HEK293T (cell line): ENCODE measurements around the gene BCL11A.

Source experiments
- CTCF ChIA-PET: fragments of 350-600 bp; formaldehyde crosslinking; extraction: SDS; loops from one replicate; lab custom pipeline; 2021; ENCODE audit warnings: antibody characterized with exemption, inconsistent platforms; lab: Yijun Ruan, JAX
- POLR2A ChIA-PET: fragments of 350-600 bp; formaldehyde crosslinking; extraction: SDS; loops from one replicate; lab custom pipeline; 2020; ENCODE audit warnings: antibody characterized with exemption, inconsistent platforms; lab: Yijun Ruan, JAX
- DNase-seq: peaks from one replicate; pipeline ENCODE4 v3.0.0; 2012; ENCODE audit warnings: mixed read lengths; ENCODE audit errors: extremely low spot score
- ARNT ChIP-seq: fragments of 450-650 bp; IDR thresholded peaks from 2 replicates; pipeline ENCODE4 v1.6.1; 2017; ENCODE audit warnings: mild to moderate bottlenecking
- BHLHE40 ChIP-seq: fragments of 450-650 bp; IDR thresholded peaks from 2 replicates; pipeline ENCODE4 v1.6.1; 2016; ENCODE audit warnings: mild to moderate bottlenecking, moderate library complexity, borderline replicate concordance
- CTBP1 ChIP-seq: fragments of 450-650 bp; IDR thresholded peaks from 2 replicates; pipeline ENCODE4 v1.6.1; 2016; ENCODE audit warnings: borderline replicate concordance
- ELF4 ChIP-seq: fragments of 450-650 bp; IDR thresholded peaks from 2 replicates; pipeline ENCODE4 v1.6.1; 2017; ENCODE audit warnings: antibody characterized with exemption
- FOXA1 ChIP-seq: fragments of 450-650 bp; IDR thresholded peaks from 2 replicates; pipeline ENCODE4 v1.6.1; 2016; ENCODE audit warnings: mild to moderate bottlenecking
- FOXK2 ChIP-seq: fragments of 450-650 bp; IDR thresholded peaks from 2 replicates; pipeline ENCODE4 v1.6.1; 2016; ENCODE audit warnings: mild to moderate bottlenecking
- FOXM1 ChIP-seq: fragments of 450-650 bp; IDR thresholded peaks from 2 replicates; pipeline ENCODE4 v1.6.1; 2017; ENCODE audit warnings: mild to moderate bottlenecking, borderline replicate concordance
- HDGF ChIP-seq: fragments of 450-650 bp; IDR thresholded peaks from 2 replicates; pipeline ENCODE4 v1.6.1; 2017; ENCODE audit warnings: antibody characterized with exemption, borderline replicate concordance
- L3MBTL2 ChIP-seq: fragments of 450-650 bp; conservative IDR thresholded peaks from 2 replicates; pipeline ENCODE4 v1.6.1; 2016; ENCODE audit warnings: mild to moderate bottlenecking
- LEF1 ChIP-seq: fragments of 450-650 bp; IDR thresholded peaks from 2 replicates; pipeline ENCODE4 v1.6.1; 2017; ENCODE audit warnings: mild to moderate bottlenecking, borderline replicate concordance
- NFRKB ChIP-seq: fragments of 450-650 bp; IDR thresholded peaks from 2 replicates; pipeline ENCODE4 v1.6.1; 2016; ENCODE audit warnings: mild to moderate bottlenecking, moderate library complexity
- PKNOX1 ChIP-seq: fragments of 450-650 bp; IDR thresholded peaks from 2 replicates; pipeline ENCODE4 v1.6.1; 2016
- SP1 ChIP-seq: fragments of 450-650 bp; IDR thresholded peaks from 2 replicates; pipeline ENCODE4 v1.6.1; 2017
- SUZ12 ChIP-seq: fragments of 450-650 bp; IDR thresholded peaks from 2 replicates; pipeline ENCODE4 v1.6.1; 2016; ENCODE audit warnings: mild to moderate bottlenecking
- TARDBP ChIP-seq: fragments of 450-650 bp; IDR thresholded peaks from 2 replicates; pipeline ENCODE4 v1.6.1; 2016
- ZNF384 ChIP-seq: fragments of 450-650 bp; IDR thresholded peaks from 2 replicates; pipeline ENCODE4 v1.6.1; 2016

BCL11A gene

GRCh38 chr2:60493804-60494387 is 59.6 kb downstream of the BCL11A start:
- no peak for TF ChIP-seq LEF1
- POLR2A ChIA-PET: no interaction called here
- CTCF ChIA-PET: interaction anchor here (0.5 to 1.3 kb wide), 3 partner anchors 36 to 1898 kb away, joined by 3 to 5 read pairs (median 4); no protein-coding TSS in a partner anchor
- no peak for DNase-seq

GRCh38 chr2:60492548-60492947 is 60.9 kb downstream of the BCL11A start:
- DNase-seq: no peak
- no peak for TF ChIP-seq ARNT
- TF ChIP-seq TARDBP: no peak
- no peak for TF ChIP-seq FOXA1
- TF ChIP-seq L3MBTL2: no peak
- no peak for TF ChIP-seq SUZ12
- CTCF ChIA-PET: no interaction called here
- POLR2A ChIA-PET: no interaction called here

- CTCF ChIA-PET: no interaction called here
- DNase-seq: no peak
- POLR2A ChIA-PET: no interaction called here
- TF ChIP-seq SUZ12 (no peak), HDGF (no peak), FOXM1 (no peak), LEF1 (no peak), FOXK2 (no peak), ZNF384 (no peak), SP1 (no peak), ELF4 (no peak), NFRKB (no peak), TARDBP (no peak), ARNT (no peak), BHLHE40 (no peak), FOXA1 (no peak), PKNOX1 (no peak), CTBP1 (no peak), L3MBTL2 (no peak)
Measured at GRCh38 chr2:60490848-60491247, 62.6 kb downstream of the BCL11A start.

GRCh38 chr2:60490441-60490840 is 63.0 kb downstream of the BCL11A start:
- ChIA-PET POLR2A (no interaction called here), CTCF (no interaction called here)
- no peak for DNase-seq
- no peak for TF ChIP-seq PKNOX1
- TF ChIP-seq LEF1: no peak
- TF ChIP-seq CTBP1: no peak
- no peak for TF ChIP-seq BHLHE40
- TF ChIP-seq ZNF384: no peak
- no peak for TF ChIP-seq ARNT
- TF ChIP-seq ELF4: no peak
- no peak for TF ChIP-seq HDGF

- TF ChIP-seq TARDBP (no peak), ZNF384 (no peak), CTBP1 (no peak), FOXK2 (no peak), PKNOX1 (no peak), ARNT (no peak), L3MBTL2 (no peak), SP1 (no peak), FOXA1 (no peak), NFRKB (no peak), LEF1 (no peak), FOXM1 (no peak), ELF4 (no peak), BHLHE40 (no peak), HDGF (no peak)
- CTCF ChIA-PET: interaction anchor here (0.6 kb wide), 1 partner anchor 1060 kb away, joined by 3 read pairs; no protein-coding TSS in a partner anchor
- POLR2A ChIA-PET: no interaction called here
- no peak for DNase-seq
Measured at GRCh38 chr2:60489289-60489688, 64.2 kb downstream of the BCL11A start.

GRCh38 chr2:60488291-60488690 is 65.2 kb downstream of the BCL11A start:
- TF ChIP-seq L3MBTL2 (no peak), SP1 (no peak), FOXA1 (no peak), NFRKB (no peak), FOXM1 (no peak), SUZ12 (no peak), LEF1 (no peak), FOXK2 (no peak), ARNT (no peak), BHLHE40 (no peak), HDGF (no peak), ZNF384 (no peak), CTBP1 (no peak), PKNOX1 (no peak), ELF4 (no peak)
- POLR2A ChIA-PET: no interaction called here
- no peak for DNase-seq
- CTCF ChIA-PET: no interaction called here
